Mesendoderm (in vitro differentiated cells): ENCODE measurements around the gene C1RL.

Experiments used
- DNase-seq: peaks from one replicate; pipeline ENCODE4 v3.0.0; 2013
- H2AK5ac ChIP-seq: 2 replicates; pipeline ENCODE4 v1.6.1; 2013; ENCODE audit warnings: low read length, inconsistent platforms
- H2BK120ac ChIP-seq: 2 replicates; pipeline ENCODE4 v1.6.1; 2013; ENCODE audit warnings: low read depth, mild to moderate bottlenecking, low read length, moderate library complexity, mixed read lengths
- H2BK15ac ChIP-seq: replicated peaks from 2 replicates; pipeline ENCODE4 v1.6.1; 2013; ENCODE audit warnings: low read depth, mild to moderate bottlenecking, moderate library complexity
- H2BK5ac ChIP-seq: 2 replicates; pipeline ENCODE4 v1.6.1; 2013; ENCODE audit warnings: low read length, inconsistent platforms
- H3K18ac ChIP-seq: 2 replicates; pipeline ENCODE4 v1.6.1; 2013; ENCODE audit warnings: mild to moderate bottlenecking, low read length, mixed read lengths
- H3K23ac ChIP-seq: one replicate; pipeline ENCODE4 v1.6.1; 2013; ENCODE audit warnings: low read length
- H3K27ac ChIP-seq: 2 replicates; pipeline ENCODE4 v1.5.1; 2013; ENCODE audit warnings: low read depth, mild to moderate bottlenecking, inconsistent platforms, low read length, moderate library complexity
- H3K27me3 ChIP-seq: 2 replicates; pipeline ENCODE4 v1.6.1; 2013; ENCODE audit warnings: low read length, control low read depth, mild to moderate bottlenecking, inconsistent platforms; ENCODE audit not compliant: insufficient read depth, poor library complexity
- H3K36me3 ChIP-seq: 2 replicates; pipeline ENCODE4 v1.6.1; 2013; ENCODE audit warnings: low read length, inconsistent platforms; ENCODE audit not compliant: control insufficient read depth, insufficient read depth
- H3K4ac ChIP-seq: one replicate; pipeline ENCODE4 v1.6.1; 2013; ENCODE audit warnings: low read depth, mild to moderate bottlenecking, low read length, moderate library complexity
- H3K4me1 ChIP-seq: 2 replicates; pipeline ENCODE4 v1.6.1; 2013; ENCODE audit warnings: low read depth, low read length, inconsistent platforms; ENCODE audit not compliant: control insufficient read depth
- H3K4me2 ChIP-seq: 2 replicates; pipeline ENCODE4 v1.6.1; 2013; ENCODE audit warnings: low read length
- H3K4me3 ChIP-seq: 2 replicates; pipeline ENCODE4 v1.5.1; 2013; ENCODE audit warnings: mild to moderate bottlenecking, low read length
- H3K56ac ChIP-seq: one replicate; pipeline ENCODE4 v1.6.1; 2013; ENCODE audit warnings: low read length
- H3K79me1 ChIP-seq: 2 replicates; pipeline ENCODE4 v1.6.1; 2013; ENCODE audit warnings: low read length, inconsistent platforms
- H3K79me2 ChIP-seq: 2 replicates; pipeline ENCODE4 v1.6.1; 2013; ENCODE audit warnings: mild to moderate bottlenecking, low read length; ENCODE audit not compliant: control insufficient read depth, insufficient read depth
- H3K9ac ChIP-seq: 2 replicates; pipeline ENCODE4 v1.6.1; 2013; ENCODE audit warnings: low read length, inconsistent platforms
- H4K5ac ChIP-seq: one replicate; pipeline ENCODE4 v1.6.1; 2013; ENCODE audit warnings: low read length
- H4K8ac ChIP-seq: one replicate; pipeline ENCODE4 v1.6.1; 2013; ENCODE audit warnings: low read depth, mild to moderate bottlenecking, control low read depth, low read length, moderate library complexity
- WGBS: extraction: QIAGEN DNeasy Blood & Tissue Kit; methylation state at CpG from one replicate; pipeline ENCODE4 v1.1.7; 2013; ENCODE audit warnings: low lambda C conversion rate, missing lambda C conversion rate; ENCODE audit not compliant: insufficient coverage; ENCODE audit errors: extremely low coverage; 5-methylcytosine and 5-hydroxymethylcytosine counted together

The C1RL gene

DNA sequence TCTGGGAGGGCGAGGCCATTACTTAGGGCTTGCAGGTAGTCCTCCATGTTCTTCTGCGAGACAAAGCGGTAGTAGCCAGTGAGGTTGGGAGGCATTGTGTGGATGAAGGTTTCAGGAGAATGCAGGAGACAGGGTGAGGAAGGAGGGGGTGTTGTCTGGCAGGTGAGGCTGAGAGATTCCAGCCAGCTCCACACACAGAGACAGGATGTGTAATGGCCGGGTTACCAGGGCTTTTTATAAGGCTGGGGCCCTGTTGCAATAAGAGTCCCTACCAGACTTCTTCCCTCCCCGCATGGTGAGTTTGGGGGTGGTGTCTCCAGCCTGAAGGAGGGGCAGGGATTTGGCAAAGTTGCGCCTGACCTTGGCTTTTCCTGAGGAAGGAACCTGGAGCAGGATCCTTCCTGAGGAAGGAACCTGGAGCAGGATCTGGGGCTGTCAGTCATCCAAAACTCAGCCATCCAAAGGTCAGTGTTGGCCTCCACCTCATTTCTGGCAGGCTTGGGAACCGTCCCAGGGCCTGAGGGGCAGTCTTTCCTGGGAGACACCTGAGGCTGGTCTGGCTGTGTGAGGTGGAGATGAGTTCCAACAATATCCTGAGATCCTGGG is 19.8 kb upstream of the C1RL start, which contains the start of gene RBP5:
TSS of gene RBP5 (minus strand) at position 209 of the 606 bp plus-strand sequence. CDS start at position 95, 114 bp downstream.
- peak within 1 kb of the TSS; percentile 84 for H3K56ac ChIP-seq
- H3K9ac ChIP-seq = peak within 1 kb of the TSS; percentile 67
- H3K4me2 ChIP-seq = peak within 1 kb of the TSS; percentile 100
- peak within 1 kb of the TSS; percentile 57 for H3K4me3 ChIP-seq
- H4K5ac ChIP-seq = no peak within 1 kb of the TSS
- H3K27me3 ChIP-seq = no peaks in the 10 kb centered on the region
- no peak within 1 kb of the TSS for H2BK15ac ChIP-seq
- peak within 1 kb of the TSS; percentile 5 for H2AK5ac ChIP-seq
- H2BK5ac ChIP-seq = peak within 1 kb of the TSS; percentile 47
- no CpG with 5 or more reads among the region's 7 CpGs for WGBS
- H3K79me2 ChIP-seq = no peaks in the 10 kb centered on the region
- H3K18ac ChIP-seq = no peak within 1 kb of the TSS
- no peaks in the 10 kb centered on the region for H3K79me1 ChIP-seq
- no peak within 1 kb of the TSS for H3K27ac ChIP-seq
- peak; percentile 87 for DNase-seq
- H3K23ac ChIP-seq = peak within 1 kb of the TSS; percentile 91
- no peaks in the 10 kb centered on the region for H3K36me3 ChIP-seq
- H3K4me1 ChIP-seq = peaks cover 15% of the 10 kb centered on the region
- peak within 1 kb of the TSS; percentile 28 for H3K4ac ChIP-seq
- no peak within 1 kb of the TSS for H2BK120ac ChIP-seq
- H4K8ac ChIP-seq = no peak within 1 kb of the TSS

DNA sequence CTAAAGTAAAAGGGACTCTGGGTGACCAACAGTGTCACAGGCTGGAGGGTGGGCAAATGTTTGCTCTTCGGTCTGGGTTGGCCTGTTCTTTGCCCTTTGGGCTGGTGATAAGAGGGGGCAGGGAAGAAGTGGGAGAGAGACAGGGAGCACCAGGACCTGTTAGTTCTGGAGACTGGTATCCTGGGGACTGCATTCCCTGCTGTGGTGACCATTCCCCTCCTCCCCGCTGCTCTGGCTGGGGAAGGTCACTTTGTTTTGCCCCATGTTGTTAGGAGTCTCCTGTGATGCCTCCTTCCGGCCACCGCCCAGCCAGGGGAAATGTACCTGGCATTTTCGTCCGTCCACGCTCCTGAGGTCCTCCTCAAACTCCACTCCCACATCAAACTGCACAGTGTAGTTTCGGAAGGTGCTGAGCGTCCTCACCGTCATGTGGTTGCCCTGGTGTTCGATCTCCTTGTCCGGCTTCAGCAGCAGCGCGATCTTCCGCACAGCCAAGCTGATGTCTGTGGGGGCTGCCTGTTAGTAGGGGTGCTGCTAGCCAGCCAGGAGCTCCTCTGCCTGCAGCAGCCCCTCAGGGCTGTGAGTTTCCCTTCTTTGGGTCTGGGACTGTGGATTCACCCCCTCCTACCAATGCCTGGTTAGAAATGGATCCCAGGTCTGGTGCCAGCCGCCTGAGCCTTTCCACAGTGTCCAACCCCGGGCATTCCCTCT is 19.1 kb upstream of the C1RL start:
- no peak overlapping the region for H3K4me3 ChIP-seq
- H3K27ac ChIP-seq = no peak overlapping the region
- H3K36me3 ChIP-seq = no peaks in the 10 kb centered on the region

DNA sequence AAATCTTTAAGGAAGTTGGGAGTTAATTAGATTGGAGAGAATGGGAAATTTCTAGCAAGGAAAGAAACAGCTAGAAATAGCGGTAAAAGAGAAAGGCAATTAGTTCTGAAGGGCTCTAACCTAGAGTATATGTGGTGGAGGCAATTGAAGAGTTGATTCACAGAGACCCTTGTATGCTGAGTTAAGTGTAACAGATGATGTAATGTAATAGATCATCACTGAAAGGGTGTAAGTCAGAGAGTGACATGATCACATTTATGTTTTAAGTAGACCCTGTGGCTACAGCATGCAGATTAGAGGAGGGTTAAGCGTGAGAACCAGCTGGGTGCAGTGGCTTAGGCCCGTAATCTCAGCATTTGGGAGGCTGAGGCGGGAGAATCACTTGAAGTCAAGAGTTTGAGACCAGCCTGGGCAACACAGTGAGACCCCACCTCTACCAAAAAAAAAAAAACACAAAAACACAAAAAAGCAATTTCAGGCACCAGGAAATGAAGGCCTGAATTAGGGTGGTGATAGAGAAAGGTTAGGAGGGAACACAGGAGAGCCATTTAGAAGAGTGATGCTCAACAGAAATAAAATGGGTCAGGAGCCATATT is 16.7 kb upstream of the C1RL start:
- Histone ChIP-seq H3K9ac (no peak overlapping the region), H2AK5ac (no peak overlapping the region), H3K27ac (no peak overlapping the region), H2BK15ac (no peak overlapping the region), H3K4me2 (no peak overlapping the region), H3K4me3 (no peak overlapping the region), H3K4me1 (peaks cover 14% of the 10 kb centered on the region), H2BK5ac (no peak overlapping the region), H3K27me3 (no peaks in the 10 kb centered on the region), H3K79me1 (no peaks in the 10 kb centered on the region), H3K36me3 (no peaks in the 10 kb centered on the region), H3K4ac (no peak overlapping the region), H3K18ac (no peak overlapping the region), H3K23ac (no peak overlapping the region), H4K8ac (no peak overlapping the region), H2BK120ac (no peak overlapping the region), H3K56ac (no peak overlapping the region), H3K79me2 (no peaks in the 10 kb centered on the region), H4K5ac (no peak overlapping the region)
- no peak for DNase-seq
- 100% methylated on average over 1 of the region's 4 CpGs for WGBS

More for the DNA sequence above, 19.1 kb upstream of the C1RL start:
- Histone ChIP-seq H3K23ac (peak overlapping the region; percentile 59), H3K79me2 (no peaks in the 10 kb centered on the region), H3K56ac (peak overlapping the region; percentile 52), H4K5ac (no peak overlapping the region), H3K18ac (no peak overlapping the region), H3K4me2 (peak overlapping the region; percentile 3), H3K9ac (peak overlapping the region; percentile 1), H3K4ac (peak overlapping the region; percentile 28), H4K8ac (no peak overlapping the region), H2BK120ac (no peak overlapping the region), H3K27me3 (no peaks in the 10 kb centered on the region), H2BK5ac (peak overlapping the region; percentile 47), H3K79me1 (no peaks in the 10 kb centered on the region), H3K4me1 (peaks cover 15% of the 10 kb centered on the region), H2BK15ac (no peak overlapping the region), H2AK5ac (peak overlapping the region; percentile 5)
- DNase-seq = no peak
- no CpG with 5 or more reads among the region's 17 CpGs for WGBS

DNA sequence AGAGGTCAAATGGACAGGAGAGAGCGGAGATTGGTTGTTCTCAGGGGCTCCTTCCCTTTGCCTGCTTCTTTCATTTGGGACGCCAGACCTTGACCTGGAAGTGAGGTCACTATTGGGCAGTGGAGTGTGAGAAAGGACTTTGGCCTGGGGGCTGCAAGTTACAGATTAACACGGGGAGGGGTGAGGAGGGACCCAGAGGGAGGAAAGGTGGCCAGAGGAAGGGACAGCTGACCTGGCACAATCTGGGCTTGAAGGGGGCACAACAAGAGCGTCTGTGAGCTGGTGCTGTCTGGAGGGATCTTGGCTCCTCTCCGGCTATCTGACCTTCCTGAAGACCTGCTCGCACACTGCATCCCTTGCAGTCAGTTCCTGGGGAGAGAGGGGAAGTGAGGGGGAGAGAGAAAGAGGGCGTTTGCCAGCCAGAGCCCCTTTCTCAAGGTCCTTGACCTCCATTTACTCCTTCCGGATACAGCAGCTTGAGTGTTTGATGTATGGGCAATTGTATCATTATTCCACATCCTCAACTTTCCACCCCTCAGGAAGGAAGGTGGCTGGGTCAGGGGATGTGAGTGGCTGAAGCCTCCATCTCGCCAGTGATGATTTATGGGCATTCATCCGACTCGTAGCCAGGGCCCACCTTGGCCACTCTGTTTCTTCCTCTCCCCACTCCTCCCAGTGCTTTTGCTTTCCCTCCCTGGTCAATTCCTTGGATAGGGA is 14.9 kb upstream of the C1RL start:
- Histone ChIP-seq H3K79me2 (no peaks in the 10 kb centered on the region), H3K4me3 (no peak overlapping the region), H2AK5ac (no peak overlapping the region), H2BK5ac (no peak overlapping the region), H3K18ac (no peak overlapping the region), H2BK120ac (no peak overlapping the region), H3K27me3 (no peaks in the 10 kb centered on the region), H3K56ac (no peak overlapping the region), H3K4ac (no peak overlapping the region), H4K5ac (no peak overlapping the region), H3K9ac (no peak overlapping the region), H3K23ac (no peak overlapping the region), H3K4me2 (no peak overlapping the region), H2BK15ac (no peak overlapping the region), H3K27ac (no peak overlapping the region), H3K79me1 (no peaks in the 10 kb centered on the region), H3K4me1 (peaks cover 11% of the 10 kb centered on the region), H4K8ac (no peak overlapping the region), H3K36me3 (no peaks in the 10 kb centered on the region)
- no peak for DNase-seq
- no CpG with 5 or more reads among the region's 11 CpGs for WGBS

DNA sequence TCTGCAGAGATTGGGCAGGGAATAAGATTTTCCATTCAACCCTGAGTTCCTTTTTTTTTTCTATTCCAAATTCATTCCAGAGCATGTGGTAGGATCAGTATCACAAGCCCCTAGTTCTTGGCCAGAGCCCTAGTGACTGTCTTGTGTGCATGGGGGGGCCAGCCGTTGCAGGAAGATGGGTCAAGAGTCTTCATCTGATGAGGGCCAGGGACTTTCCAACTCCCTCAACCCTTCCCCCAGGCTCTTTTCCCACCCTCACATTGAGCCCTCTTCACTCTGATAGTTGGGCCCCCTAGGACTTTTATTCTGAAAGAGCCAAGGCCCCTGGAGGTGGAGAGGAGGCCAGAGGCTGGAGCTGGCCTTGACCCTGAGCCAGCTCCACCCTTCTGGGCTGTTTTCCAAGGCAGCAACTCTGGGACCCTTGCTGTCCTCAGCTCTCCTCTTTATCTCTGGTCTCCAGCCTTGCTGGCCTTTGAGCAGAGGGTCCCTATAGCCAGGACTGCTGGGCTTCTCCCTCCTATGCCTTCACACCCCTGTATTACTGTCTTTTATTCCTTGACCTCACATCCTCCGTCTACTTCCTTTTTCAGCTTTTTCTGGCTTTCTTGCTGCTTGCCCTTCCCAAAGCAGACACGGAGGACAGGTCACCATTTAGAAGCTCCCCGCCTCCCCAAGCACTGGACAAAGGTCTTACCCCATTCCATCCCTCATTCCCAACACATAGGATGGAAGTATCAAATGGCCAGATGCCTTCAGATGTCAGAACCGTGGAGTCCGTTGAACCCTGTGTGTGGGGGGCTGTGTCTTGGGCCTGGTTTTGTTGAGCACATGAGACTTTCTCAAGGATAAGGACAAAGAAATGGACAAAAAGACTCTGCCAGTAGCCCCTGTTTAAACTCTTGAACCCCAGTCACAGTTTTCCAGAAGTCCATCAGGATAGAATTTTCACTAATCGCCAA is 14.1 kb upstream of the C1RL start:
- no peak overlapping the region for H2BK120ac ChIP-seq
- no peaks in the 10 kb centered on the region for H3K79me1 ChIP-seq
- no peak overlapping the region for H3K9ac ChIP-seq
- no CpG with 5 or more reads among the region's 7 CpGs for WGBS
- peak; percentile 13 for DNase-seq
- H3K4me3 ChIP-seq = no peak overlapping the region
- peaks cover 4% of the 10 kb centered on the region for H3K4me1 ChIP-seq
- no peaks in the 10 kb centered on the region for H3K27me3 ChIP-seq
- H4K5ac ChIP-seq = no peak overlapping the region
- H3K23ac ChIP-seq = no peak overlapping the region
- H2AK5ac ChIP-seq = no peak overlapping the region
- H2BK5ac ChIP-seq = no peak overlapping the region
- H4K8ac ChIP-seq = no peak overlapping the region
- H3K4ac ChIP-seq = no peak overlapping the region
- H3K18ac ChIP-seq = no peak overlapping the region
- H3K79me2 ChIP-seq = no peaks in the 10 kb centered on the region
- no peak overlapping the region for H3K56ac ChIP-seq
- no peak overlapping the region for H2BK15ac ChIP-seq
- H3K27ac ChIP-seq = no peak overlapping the region
- no peaks in the 10 kb centered on the region for H3K36me3 ChIP-seq
- H3K4me2 ChIP-seq = no peak overlapping the region
